GM19351 (cell line): ENCODE measurements around the gene ITPKB.

Experiments used
- ATAC-seq: cut with Tn5 transposase; IDR thresholded peaks from one replicate; pipeline ENCODE4 v1.9.1; 2021; ENCODE audit warnings: mild to moderate bottlenecking, moderate library complexity; ENCODE audit not compliant: unreplicated experiment

Gene ITPKB

GRCh38 chr1:226708342-226708780 is 30.7 kb downstream of the ITPKB start:
- no peak for ATAC-seq

GRCh38 chr1:226706684-226707083 is 32.4 kb downstream of the ITPKB start:
- no peak for ATAC-seq

GRCh38 chr1:226704169-226704937 is 34.7 kb downstream of the ITPKB start:
- no peak for ATAC-seq

GRCh38 chr1:226702957-226703831 is 35.9 kb downstream of the ITPKB start:
- peak; percentile 66 for ATAC-seq

GRCh38 chr1:226702318-226702956 is 36.6 kb downstream of the ITPKB start:
- no peak for ATAC-seq

GRCh38 chr1:226700861-226701260 is 38.2 kb downstream of the ITPKB start:
- no peak for ATAC-seq

GRCh38 chr1:226699166-226699565 is 39.9 kb downstream of the ITPKB start:
- no peak for ATAC-seq

GRCh38 chr1:226698659-226699058 is 40.4 kb downstream of the ITPKB start:
- no peak for ATAC-seq

- no peak for ATAC-seq
These were observed 41.0 kb downstream of the ITPKB start for GRCh38 chr1:226697929-226698544.

- ATAC-seq, result peak; percentile 64
These were observed 41.7 kb downstream of the ITPKB start for GRCh38 chr1:226697151-226697928.

- no peak for ATAC-seq
These were observed 42.5 kb downstream of the ITPKB start for GRCh38 chr1:226696547-226696946.

GRCh38 chr1:226695335-226695900 is 43.7 kb downstream of the ITPKB start:
- no peak for ATAC-seq

- no peak for ATAC-seq
These were observed 46.3 kb downstream of the ITPKB start for GRCh38 chr1:226692823-226693222.

- ATAC-seq, result no peak
These were observed 46.9 kb downstream of the ITPKB start for GRCh38 chr1:226692051-226692792.

- peak; percentile 60 for ATAC-seq
These were observed 47.8 kb downstream of the ITPKB start for GRCh38 chr1:226691247-226691646.

- ATAC-seq, result no peak
These were observed 48.6 kb downstream of the ITPKB start for GRCh38 chr1:226690460-226690982.

- no peak for ATAC-seq
These were observed 50.3 kb downstream of the ITPKB start for GRCh38 chr1:226688808-226689207.

- no peak for ATAC-seq
These were observed 50.9 kb downstream of the ITPKB start for GRCh38 chr1:226688056-226688748.
